Measurements from ENCODE around the gene FLNA. TPM values are rescaled to one million over a fixed set of nuclear protein-coding genes. Genes with fewer than 3 reads are reported as not detected.

FLNA gene
- total and polyA plus RNA-seq, 9 of the 15 experiments (the other 6 are each of a cell fraction or from before 2014, with no cell fraction given) = 6.2 to 735 (median 135) TPM

DNA sequence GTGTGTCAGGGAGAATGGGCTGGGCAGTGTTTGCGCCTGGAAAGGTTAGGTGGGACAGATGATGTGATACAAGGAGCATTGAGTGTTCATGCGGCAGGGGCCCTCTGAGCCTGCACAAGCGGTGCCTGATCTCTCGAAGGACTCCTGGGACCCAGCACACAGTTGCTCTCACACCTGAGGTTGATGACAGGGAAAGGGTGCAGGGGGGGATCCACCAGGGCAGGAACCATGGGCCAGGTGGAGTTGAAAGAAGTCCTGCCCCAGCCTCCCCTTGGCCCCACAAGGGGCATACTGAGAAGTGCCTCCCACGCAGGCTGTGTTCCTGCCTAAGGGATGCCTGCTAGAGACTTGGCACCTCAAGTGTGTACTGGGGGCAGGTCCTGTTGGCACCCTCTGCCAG is 45.8 kb downstream of the FLNA start:
- no peaks in the 10 kb centered on the region; a peak in 1 of 5 replicates for H3K4me1 ChIP-seq (replicated peaks in 1 of 2; ENCODE audit: control insufficient read depth in 2 of 2, insufficient read depth in 2 of 2, low read length in 2 of 2)
- no TSS peak for BruUV-seq (replicated peaks)
- no peak overlapping the region for H3K4me2 ChIP-seq (ENCODE audit: insufficient read depth, low read length)
- no peaks in the 10 kb centered on the region for H3K9me1 ChIP-seq (ENCODE audit: control insufficient read depth, insufficient read depth, low read length)
- in situ Hi-C loops (cut with MboI) (no loop called here), intact Hi-C loops (cut with micrococcal nuclease) (no loop called here)
- no peak overlapping the region for H3K9ac ChIP-seq (ENCODE audit: insufficient read depth in 1 of 2, low read depth in 2 of 2, low read length in 2 of 2)
- H3K27me3 ChIP-seq (ENCODE audit: control insufficient read depth in 2 of 2, insufficient read depth in 2 of 2, low read length in 2 of 2) = peaks cover 27 to 52% of the 10 kb centered on the region in 2 experiments
- no peak for FAIRE-seq
- H2AFZ ChIP-seq (ENCODE audit: low read depth, low read length) = no peak overlapping the region
- no peaks in the 10 kb centered on the region for H4K20me1 ChIP-seq (replicated peaks; ENCODE audit: control insufficient read depth, insufficient read depth, low read length)
- 20% methylated on average over 5 of the region's 5 CpGs for WGBS (ENCODE audit: insufficient coverage, low coverage, missing lambda C conversion rate)
- TF ChIP-seq SRSF3 (IDR thresholded peaks at IDR 0.05; ENCODE audit: insufficient read depth, low read length) = no peak
- no peak for TF ChIP-seq HNRNPK (IDR thresholded peaks at IDR 0.05; ENCODE audit: low read depth, low read length, poor library complexity, severe bottlenecking)
- TF ChIP-seq, protein P1, sequence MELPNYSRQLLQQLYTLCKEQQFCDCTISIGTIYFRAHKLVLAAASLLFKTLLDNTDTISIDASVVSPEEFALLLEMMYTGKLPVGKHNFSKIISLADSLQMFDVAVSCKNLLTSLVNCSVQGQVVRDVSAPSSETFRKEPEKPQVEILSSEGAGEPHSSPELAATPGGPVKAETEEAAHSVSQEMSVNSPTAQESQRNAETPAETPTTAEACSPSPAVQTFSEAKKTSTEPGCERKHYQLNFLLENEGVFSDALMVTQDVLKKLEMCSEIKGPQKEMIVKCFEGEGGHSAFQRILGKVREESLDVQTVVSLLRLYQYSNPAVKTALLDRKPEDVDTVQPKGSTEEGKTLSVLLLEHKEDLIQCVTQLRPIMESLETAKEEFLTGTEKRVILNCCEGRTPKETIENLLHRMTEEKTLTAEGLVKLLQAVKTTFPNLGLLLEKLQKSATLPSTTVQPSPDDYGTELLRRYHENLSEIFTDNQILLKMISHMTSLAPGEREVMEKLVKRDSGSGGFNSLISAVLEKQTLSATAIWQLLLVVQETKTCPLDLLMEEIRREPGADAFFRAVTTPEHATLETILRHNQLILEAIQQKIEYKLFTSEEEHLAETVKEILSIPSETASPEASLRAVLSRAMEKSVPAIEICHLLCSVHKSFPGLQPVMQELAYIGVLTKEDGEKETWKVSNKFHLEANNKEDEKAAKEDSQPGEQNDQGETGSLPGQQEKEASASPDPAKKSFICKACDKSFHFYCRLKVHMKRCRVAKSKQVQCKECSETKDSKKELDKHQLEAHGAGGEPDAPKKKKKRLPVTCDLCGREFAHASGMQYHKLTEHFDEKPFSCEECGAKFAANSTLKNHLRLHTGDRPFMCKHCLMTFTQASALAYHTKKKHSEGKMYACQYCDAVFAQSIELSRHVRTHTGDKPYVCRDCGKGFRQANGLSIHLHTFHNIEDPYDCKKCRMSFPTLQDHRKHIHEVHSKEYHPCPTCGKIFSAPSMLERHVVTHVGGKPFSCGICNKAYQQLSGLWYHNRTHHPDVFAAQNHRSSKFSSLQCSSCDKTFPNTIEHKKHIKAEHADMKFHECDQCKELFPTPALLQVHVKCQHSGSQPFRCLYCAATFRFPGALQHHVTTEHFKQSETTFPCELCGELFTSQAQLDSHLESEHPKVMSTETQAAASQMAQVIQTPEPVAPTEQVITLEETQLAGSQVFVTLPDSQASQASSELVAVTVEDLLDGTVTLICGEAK (IDR thresholded peaks at IDR 0.05) = no peak
- TF ChIP-seq, protein P1 (CRISPR knock-in tag; IDR thresholded peaks at IDR 0.05) = no peak
- no peak for TF ChIP-seq ZNF41 (CRISPR knock-in tag; conservative IDR thresholded peaks at IDR 0.05)
- no peak for TF ChIP-seq KAT8 (IDR thresholded peaks at IDR 0.05; ENCODE audit: low read depth)
- no peak for TF ChIP-seq CHCHD3 (CRISPR knock-in tag; IDR thresholded peaks at IDR 0.05)
- no peak for TF ChIP-seq ZNF311 (CRISPR knock-in tag; IDR thresholded peaks at IDR 0.05)
- TF ChIP-seq RNF2 (IDR thresholded peaks at IDR 0.05) = no peak
- no peak overlapping the region for H3K27ac ChIP-seq (ENCODE audit: extremely low read depth, low read depth, low read length)
- no peaks in the 10 kb centered on the region for H3K79me2 ChIP-seq (ENCODE audit: control insufficient read depth, insufficient read depth, low read length)
- H3K9me3 ChIP-seq (replicated peaks; ENCODE audit: control insufficient read depth, insufficient read depth, low read depth, low read length) = no peaks in the 10 kb centered on the region
- no peaks in the 10 kb centered on the region for H3K36me3 ChIP-seq (ENCODE audit: control insufficient read depth, insufficient read depth, low read length)
- DNase-seq (ENCODE audit: extremely low read depth in 1 of 4, low spot score in 3 of 4) = no peak
- no peak for ATAC-seq
- ChIA-PET POLR2A (interaction anchor here (0.9 kb wide), 1 partner anchor 42 kb away, joined by 3 read pairs; no protein-coding TSS in a partner anchor), CTCF (ENCODE audit: low intra/inter-chr PET ratio) (no interaction called here)
- H3K4me3 ChIP-seq = no peak overlapping the region
